ENCODE results near the gene BTBD3.

BTBD3 gene

GRCh38 chr20:11918391-11918845, 725 bp downstream of the BTBD3 start:
- no peak for DNase-seq

DNA sequence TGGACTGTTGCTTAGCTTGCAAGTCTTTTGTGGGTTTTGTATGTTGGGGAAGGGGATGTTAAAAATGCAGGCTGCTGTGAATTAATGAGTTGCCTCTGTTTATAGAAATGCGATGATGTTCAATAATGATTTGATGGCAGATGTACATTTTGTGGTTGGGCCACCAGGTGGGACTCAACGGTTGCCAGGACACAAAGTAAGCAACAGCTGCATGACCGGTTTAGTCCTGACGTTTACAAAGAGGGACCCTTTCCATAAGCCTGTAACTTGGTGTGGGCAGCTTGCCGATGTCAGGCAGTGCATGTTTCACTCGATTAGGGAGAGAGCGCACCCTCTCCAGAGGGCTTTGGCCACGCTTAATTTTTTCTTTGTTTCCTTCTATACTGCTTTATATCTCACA, 1.3 kb downstream of the BTBD3 start:
- DNase-seq = no peak

- no peak for DNase-seq
These were observed 1.9 kb downstream of the BTBD3 start for GRCh38 chr20:11919581-11919980.

DNA sequence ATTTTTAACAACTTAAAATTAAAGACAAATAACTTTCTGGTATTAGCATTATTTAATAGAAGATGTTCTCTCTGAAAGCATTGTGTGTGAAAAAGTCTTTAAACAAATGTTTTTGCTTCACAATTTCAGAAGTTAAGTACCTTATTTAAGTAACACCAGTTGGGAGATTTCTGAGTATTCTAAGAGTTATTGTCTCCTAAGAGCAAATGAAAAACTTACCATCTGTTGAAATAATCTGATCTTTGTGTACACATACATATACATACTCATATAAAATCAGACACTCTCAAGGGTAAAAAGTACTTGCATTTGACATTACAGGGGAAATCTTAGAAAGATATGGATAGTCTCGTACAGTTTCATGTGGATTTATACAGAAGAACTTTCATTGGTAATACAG, 2.4 kb downstream of the BTBD3 start:
- no peak for DNase-seq

DNA sequence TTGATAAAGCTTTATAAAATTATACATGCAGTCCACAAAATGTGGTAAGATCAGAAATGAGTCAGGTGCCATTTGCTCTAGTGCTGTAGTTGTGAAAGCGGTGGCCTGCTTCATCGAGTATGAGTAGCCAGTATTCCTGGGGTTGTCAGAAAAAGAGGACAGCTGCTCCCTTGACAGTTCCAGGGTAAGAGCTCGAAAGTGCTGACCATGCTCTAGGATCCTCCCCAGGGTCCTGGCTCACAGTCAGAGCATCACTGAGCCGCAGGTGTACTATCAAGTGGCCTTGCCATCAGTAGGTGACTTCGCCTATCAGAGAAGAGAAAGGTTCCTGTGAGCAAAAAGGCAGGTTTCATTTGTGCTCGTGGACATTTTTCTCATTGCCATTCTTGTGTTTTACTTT, 3.6 kb downstream of the BTBD3 start:
- DNase-seq = no peak

DNA sequence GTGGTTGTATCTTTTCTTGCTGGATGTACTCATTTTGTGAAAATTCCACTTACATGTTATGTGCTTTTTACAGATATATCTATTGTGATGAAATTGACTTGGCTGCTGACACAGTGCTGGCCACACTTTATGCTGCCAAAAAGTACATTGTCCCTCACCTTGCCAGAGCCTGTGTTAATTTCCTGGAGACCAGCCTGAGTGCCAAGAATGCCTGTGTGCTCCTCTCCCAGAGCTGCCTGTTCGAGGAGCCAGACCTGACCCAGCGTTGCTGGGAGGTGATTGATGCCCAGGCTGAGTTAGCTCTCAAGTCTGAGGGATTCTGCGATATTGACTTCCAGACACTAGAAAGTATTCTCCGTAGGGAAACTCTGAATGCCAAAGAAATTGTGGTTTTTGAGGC, 4.9 kb downstream of the BTBD3 start:
- DNase-seq = no peak

GRCh38 chr20:11924923-11925322, 7.2 kb downstream of the BTBD3 start:
- no peak for DNase-seq

GRCh38 chr20:11926292-11926998, 8.8 kb downstream of the BTBD3 start:
- no peak for DNase-seq

GRCh38 chr20:11929947-11930346, 12.3 kb downstream of the BTBD3 start:
- DNase-seq = no peak

DNA sequence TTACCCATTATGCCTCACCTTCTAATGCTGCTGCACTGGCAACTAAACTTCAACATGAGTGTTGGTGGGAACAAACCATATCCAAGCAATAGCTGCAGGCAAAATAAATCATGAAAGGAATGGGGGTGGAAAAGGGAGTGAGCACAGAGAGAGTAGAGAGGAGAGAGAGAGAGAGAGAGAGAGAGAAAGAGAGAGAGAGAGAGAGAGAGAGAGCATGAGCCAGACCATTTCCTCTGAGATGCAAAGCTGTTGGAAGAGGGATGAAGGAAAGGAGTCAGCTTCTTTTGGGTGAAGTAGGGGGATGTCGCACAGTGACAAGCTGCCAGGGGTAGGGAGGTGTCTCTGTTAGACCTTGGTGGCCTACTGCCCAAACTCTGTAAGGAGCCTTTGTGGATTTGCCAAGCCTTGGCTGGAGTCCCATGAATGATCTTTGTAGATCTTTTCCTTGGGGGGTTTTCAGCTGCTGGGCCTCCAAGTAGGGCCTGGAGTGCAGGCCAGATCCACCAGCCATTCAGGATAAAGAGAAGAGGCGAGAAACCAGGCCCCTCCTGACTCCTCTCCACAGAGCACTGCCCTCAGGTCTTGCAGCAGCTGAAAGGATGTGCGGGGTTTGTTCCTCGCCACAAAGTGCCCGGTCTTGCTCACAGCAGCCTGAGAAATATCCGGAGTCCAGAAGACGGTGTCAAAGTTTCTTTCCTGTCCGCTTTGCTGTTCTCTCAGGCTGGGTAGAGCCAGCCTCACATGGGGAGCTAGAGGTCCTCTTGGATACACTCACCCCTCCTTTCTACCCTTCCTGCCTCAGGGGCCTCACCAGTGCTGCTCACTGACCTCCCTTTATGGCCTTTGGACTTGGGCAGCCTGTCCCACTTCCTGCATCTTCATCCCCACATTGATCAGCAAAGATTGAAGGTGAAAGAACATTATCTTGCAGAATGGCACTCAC, 17.8 kb downstream of the BTBD3 start:
- DNase-seq = no peak

GRCh38 chr20:11936157-11936556, 18.5 kb downstream of the BTBD3 start:
- DNase-seq = no peak

GRCh38 chr20:11937230-11937629, 19.5 kb downstream of the BTBD3 start:
- no peak for DNase-seq

DNA sequence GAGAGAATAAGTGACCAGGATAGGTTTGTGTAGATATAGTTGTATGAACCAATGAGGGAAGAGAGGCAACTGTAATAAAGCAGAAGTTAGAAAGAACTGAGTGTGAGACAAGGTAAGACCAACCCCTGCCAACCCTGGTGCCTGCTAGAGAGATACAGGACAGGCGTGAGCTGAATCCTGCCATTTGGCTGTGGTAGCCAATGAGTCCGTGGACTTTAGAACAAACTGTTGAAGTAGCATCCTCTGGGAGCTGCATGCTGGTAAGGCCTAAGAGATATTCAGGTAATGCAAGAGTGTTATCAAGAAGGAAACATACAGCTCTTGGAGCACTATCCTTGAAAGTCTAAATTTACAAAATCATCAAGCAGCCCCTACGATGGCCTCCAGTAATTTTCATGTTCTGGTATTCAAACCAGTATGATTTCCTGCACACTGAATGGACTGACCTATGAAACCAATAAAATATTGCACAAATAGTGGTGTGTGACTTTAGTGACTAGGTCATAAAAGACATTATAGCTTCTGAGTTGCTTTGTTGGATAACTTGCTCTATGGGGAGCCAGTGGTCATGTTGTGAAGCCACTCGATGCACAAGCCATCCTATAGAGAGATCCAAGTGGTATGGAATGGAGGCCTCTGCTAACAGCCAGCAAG, 24.0 kb downstream of the BTBD3 start:
- no peak for DNase-seq

DNA sequence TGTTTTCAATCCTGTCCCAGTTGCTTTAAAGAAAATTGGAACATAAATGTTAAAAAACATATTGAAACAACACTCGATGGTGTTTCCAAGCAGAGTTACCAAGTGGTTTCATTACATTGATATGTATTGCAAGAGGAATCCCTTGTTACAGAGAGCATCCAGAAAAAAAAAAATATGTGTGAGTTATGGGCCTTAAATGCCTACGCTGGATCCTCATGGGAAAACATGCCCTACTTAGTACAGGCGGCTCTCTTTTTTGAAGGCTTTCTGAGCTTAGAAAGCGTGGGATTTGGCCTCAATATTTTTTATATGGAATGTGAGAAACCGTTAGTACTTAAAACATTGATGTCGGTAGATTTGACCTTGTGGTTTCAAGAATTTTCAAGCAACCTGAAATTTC, 26.1 kb downstream of the BTBD3 start:
- no peak for DNase-seq

GRCh38 chr20:11948806-11949205, 31.1 kb downstream of the BTBD3 start:
- DNase-seq = no peak

GRCh38 chr20:11949711-11950110, 32.0 kb downstream of the BTBD3 start:
- DNase-seq = no peak

GRCh38 chr20:11951696-11952095, 34.0 kb downstream of the BTBD3 start:
- DNase-seq = no peak

GRCh38 chr20:11952639-11953038, 34.9 kb downstream of the BTBD3 start:
- DNase-seq = no peak

DNA sequence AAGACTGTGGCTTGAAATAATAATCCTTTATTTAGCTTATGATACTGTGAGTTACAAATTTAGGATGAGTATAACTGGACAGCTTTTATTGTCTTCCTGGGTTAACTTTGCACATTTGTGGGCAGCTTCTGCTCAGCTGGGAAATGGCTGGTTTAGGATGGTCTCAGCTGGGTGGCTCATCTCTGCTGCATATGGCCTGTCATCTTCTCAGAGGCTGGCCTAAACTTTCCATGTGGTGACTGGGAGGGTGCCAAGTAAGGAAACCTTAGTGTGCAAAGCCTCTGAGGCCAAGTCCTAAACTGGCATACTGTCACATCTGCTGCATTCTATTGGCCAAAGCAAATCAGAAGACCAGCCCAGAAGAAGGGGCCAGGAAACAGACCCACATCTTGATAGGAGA, 40.2 kb downstream of the BTBD3 start:
- DNase-seq = no peak

GRCh38 chr20:11958855-11959254, 41.2 kb downstream of the BTBD3 start:
- no peak for DNase-seq

DNA sequence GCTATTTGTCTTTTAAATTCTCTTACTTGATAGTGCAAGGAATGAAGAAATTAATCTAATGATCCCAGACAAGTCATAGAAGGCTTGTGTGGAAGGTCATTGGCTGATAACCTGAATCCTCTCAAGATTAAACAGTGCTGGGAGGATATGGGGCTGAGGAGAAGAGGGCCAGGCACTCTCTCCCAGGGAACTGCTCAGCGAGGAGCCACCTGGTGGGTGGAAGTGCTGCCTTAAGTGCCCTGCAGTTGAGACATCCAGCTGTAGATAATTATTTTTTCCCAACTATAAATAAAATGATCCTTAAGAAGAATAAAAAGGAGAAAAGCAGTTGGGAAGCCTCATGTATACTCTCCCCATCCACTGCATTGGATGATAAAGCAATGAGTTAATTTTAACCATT, 47.9 kb downstream of the BTBD3 start:
- no peak for DNase-seq

DNA sequence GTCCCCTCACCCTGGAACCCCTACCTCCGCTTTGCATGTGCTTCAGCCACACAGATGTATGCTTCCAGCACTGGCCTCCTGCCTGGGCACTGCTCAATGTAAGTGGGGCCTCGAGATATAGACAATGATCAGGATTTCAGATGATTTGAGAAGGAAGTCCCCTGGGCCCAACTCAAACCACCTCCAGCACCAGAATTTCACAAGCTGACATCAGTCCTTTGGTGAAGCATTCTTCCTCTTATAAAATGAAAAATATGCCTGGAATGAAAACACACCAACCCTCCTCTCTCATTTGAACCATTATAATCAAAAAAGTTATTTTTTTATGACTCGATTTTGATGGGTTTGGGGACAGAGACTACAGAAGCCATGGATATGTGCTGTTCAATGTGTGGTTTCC, 48.5 kb downstream of the BTBD3 start:
- DNase-seq = no peak

- no peak for DNase-seq
These were observed 52.6 kb downstream of the BTBD3 start for GRCh38 chr20:11970243-11970836.
